ENCODE data around the gene DLGAP1. TPM values are rescaled to one million over a fixed set of nuclear protein-coding genes. Genes with fewer than 3 reads are reported as not detected.

DLGAP1 gene
- total RNA-seq, 1 experiment from 2014 or later = 23.0 TPM

- TF ChIP-seq ATF2 (CRISPR knock-in tag; IDR thresholded peaks at IDR 0.05; ENCODE audit: borderline replicate concordance, low read depth) = no peak
- TF ChIP-seq ZMAT4 (CRISPR knock-in tag; IDR thresholded peaks at IDR 0.05) = no peak
- no peak for TF ChIP-seq ZNF512 (CRISPR knock-in tag; IDR thresholded peaks at IDR 0.05; ENCODE audit: borderline replicate concordance)
- TF ChIP-seq NR2C2 (CRISPR knock-in tag; IDR thresholded peaks at IDR 0.05) = no peak
- TF ChIP-seq EMX1 (CRISPR knock-in tag; IDR thresholded peaks at IDR 0.05) = no peak
These were observed 385.9 kb downstream of the DLGAP1 start (continued) for GRCh38 chr18:4069183-4069582.

GRCh38 chr18:4068552-4069158 lies 386.5 kb downstream of the DLGAP1 start:
- TF ChIP-seq ZNF671 (CRISPR knock-in tag; IDR thresholded peaks at IDR 0.05) (no peak), ATF3 (CRISPR knock-in tag; conservative IDR thresholded peaks at IDR 0.05) (no peak), CTCF (IDR thresholded peaks at IDR 0.05) (peak; percentile 67), ZNF423 (CRISPR knock-in tag; IDR thresholded peaks at IDR 0.05) (no peak), ATF1 (CRISPR knock-in tag; IDR thresholded peaks at IDR 0.05) (no peak), JAZF1 (CRISPR knock-in tag; IDR thresholded peaks at IDR 0.05) (no peak)
- H3K4me3 Mint-ChIP-seq = no peak overlapping the region
- H3K36me3 Mint-ChIP-seq = peaks cover 46% of the 10 kb centered on the region
- ChIA-PET POLR2A (no interaction called here), CTCF (interaction anchor here (0.6 to 1.3 kb wide), 7 partner anchors 10 to 297 kb away, joined by 3 to 8 read pairs (median 4); no protein-coding TSS in a partner anchor)
- H3K9me3 Mint-ChIP-seq = peaks cover 50% of the 10 kb centered on the region
- 0 out of 2 replicates have a peak overlapping the region, but pooled peaks have one; percentile 6 for H3K27ac Mint-ChIP-seq
- DNase-seq (ENCODE audit: low spot score) (peak; percentile 56), ATAC-seq (peak; percentile 78)
- peaks cover 13% of the 10 kb centered on the region for H3K4me1 Mint-ChIP-seq
- no peaks in the 10 kb centered on the region for H3K27me3 Mint-ChIP-seq (ENCODE audit: low read depth)

GRCh38 chr18:4063545-4063944 lies 391.6 kb downstream of the DLGAP1 start:
- peaks cover 86% of the 10 kb centered on the region for H3K36me3 Mint-ChIP-seq
- peaks cover 10% of the 10 kb centered on the region; the same call in 1 of the 2 replicates for H3K4me1 Mint-ChIP-seq
- TF ChIP-seq ZNF138 (CRISPR knock-in tag; conservative IDR thresholded peaks at IDR 0.05) (no peak), ZNF425 (CRISPR knock-in tag; conservative IDR thresholded peaks at IDR 0.05) (no peak), ZNF263 (CRISPR knock-in tag; IDR thresholded peaks at IDR 0.05; ENCODE audit: low read depth) (no peak), ZNF671 (CRISPR knock-in tag; IDR thresholded peaks at IDR 0.05) (no peak), E2F4 (CRISPR knock-in tag; IDR thresholded peaks at IDR 0.05; ENCODE audit: borderline replicate concordance, low read depth) (no peak)
- peaks cover 6% of the 10 kb centered on the region for H3K27me3 Mint-ChIP-seq (ENCODE audit: low read depth)
- H3K9me3 Mint-ChIP-seq = peaks cover 84% of the 10 kb centered on the region
- no peak overlapping the region for H3K4me3 Mint-ChIP-seq
- DNase-seq (ENCODE audit: low spot score) (no peak), ATAC-seq (peak; percentile 88)
- ChIA-PET CTCF (interaction anchor here (0.5 kb wide), 1 partner anchor 18 kb away, joined by 3 read pairs; no protein-coding TSS in a partner anchor), POLR2A (no interaction called here)
- no peak overlapping the region; the same call in 1 of the 2 replicates for H3K27ac Mint-ChIP-seq

Data from WTC11 (cell line).